WI38 (cell line): ENCODE results near the gene COL18A1.
"Not testable (repeated sequence)": the region's sequence is repeated elsewhere in the genome, so short reads cannot be mapped to it uniquely, and the experiment has no call there.

Experiments used
- H3K4me3 ChIP-seq: 2 replicates; pipeline ENCODE4 v1.5.1; 2011; ENCODE audit warnings: low read depth, mild to moderate bottlenecking, control low read depth, low read length
- CTCF ChIP-seq: IDR thresholded peaks from 2 replicates; pipeline ENCODE4 v1.5.1; 2012; ENCODE audit warnings: low read depth, mild to moderate bottlenecking, control low read depth, low read length

COL18A1 gene

DNA sequence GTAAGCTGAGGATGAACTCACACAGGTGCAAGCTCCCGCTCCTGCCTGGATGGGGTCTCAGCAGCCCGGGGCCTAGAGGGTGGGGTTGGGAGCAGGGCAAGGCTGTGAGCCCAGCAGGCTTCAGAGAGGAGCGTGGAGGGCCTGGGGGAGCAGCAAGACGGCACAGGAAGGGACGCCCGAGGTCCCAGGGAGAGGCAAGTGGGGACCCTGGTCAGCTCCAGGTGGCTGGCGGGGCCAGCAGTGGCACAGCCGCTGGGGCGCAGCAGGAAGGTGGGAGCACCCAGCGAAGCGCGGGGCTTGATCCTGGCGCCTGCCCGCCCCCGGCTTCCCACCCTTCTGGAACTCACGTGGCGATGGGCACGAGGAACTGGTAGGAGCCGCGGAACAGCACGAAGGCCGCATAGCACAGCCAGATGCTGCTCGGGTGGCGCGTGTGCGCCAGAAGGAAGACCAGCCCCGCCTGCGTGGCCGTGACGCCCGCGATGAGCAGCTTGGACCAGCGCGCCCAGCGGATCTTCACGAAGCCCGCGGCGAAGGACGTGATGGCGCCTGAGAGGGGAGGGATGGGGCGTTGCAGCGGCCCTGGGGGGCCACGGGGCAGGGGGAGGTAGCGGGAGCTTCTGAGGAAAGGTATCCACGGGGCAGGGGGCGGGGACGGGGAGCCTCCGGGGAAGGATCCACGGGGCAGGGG is 125.6 kb downstream of the COL18A1 start:
- no peak for TF ChIP-seq CTCF
- H3K4me3 ChIP-seq, result no peak overlapping the region

GRCh38 chr21:45531114-45531392 is 126.1 kb downstream of the COL18A1 start:
- H3K4me3 ChIP-seq, result not testable (repeated sequence)

- no peak for TF ChIP-seq CTCF
- no peak overlapping the region for H3K4me3 ChIP-seq
Measured at GRCh38 chr21:45531393-45532215, 126.6 kb downstream of the COL18A1 start.

- no peak overlapping the region for H3K4me3 ChIP-seq
- no peak for TF ChIP-seq CTCF
Measured at GRCh38 chr21:45532826-45533360, 127.9 kb downstream of the COL18A1 start.

- H3K4me3 ChIP-seq, result no peak overlapping the region
- TF ChIP-seq CTCF, result no peak
Measured at GRCh38 chr21:45533361-45533845, 128.4 kb downstream of the COL18A1 start.

GRCh38 chr21:45533846-45534635 is 129.1 kb downstream of the COL18A1 start:
- no peak for TF ChIP-seq CTCF
- H3K4me3 ChIP-seq, result no peak overlapping the region

DNA sequence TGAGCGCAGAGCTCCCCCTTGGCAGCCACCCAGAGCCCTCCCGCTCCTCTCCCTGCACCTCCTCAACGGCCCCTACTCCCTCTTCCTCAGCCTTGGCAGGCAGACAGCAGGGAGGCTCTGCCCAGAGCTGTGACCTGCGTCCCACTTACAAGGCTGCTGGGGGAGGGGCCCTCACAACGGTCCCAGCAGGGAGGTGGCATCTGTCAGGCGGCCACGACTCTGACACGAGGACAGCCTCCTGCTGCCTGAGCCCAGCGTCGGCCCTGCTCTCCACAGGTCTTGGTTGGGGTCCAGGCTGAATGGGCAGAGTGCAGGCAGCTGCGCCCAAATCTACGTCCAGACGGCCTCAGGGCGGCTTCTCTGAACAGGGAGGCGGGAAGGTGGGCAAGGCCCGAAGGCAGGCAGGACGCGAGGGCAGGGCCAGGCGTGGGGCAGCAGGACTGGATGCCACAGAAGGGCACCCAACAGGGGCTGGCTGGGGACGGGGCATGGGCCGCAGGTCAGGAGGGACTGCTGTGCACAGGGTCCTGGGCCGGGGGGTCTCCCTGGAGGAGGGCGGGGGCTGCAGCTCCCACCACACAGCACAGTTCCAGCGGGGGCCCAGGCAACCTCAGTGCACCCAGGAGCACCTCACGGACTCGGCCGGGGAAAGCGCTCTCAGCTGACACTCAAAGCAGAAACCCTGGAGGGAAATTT is 129.8 kb downstream of the COL18A1 start:
- no peak overlapping the region for H3K4me3 ChIP-seq
- TF ChIP-seq CTCF, result no peak
